NCI-H82 (cell line): Measurements from ENCODE around the gene USP5.

Source experiments
- DNase-seq: peaks from one replicate; lab custom pipeline; 2025; lab: John Stamatoyannopoulos, UW

Gene USP5

DNA sequence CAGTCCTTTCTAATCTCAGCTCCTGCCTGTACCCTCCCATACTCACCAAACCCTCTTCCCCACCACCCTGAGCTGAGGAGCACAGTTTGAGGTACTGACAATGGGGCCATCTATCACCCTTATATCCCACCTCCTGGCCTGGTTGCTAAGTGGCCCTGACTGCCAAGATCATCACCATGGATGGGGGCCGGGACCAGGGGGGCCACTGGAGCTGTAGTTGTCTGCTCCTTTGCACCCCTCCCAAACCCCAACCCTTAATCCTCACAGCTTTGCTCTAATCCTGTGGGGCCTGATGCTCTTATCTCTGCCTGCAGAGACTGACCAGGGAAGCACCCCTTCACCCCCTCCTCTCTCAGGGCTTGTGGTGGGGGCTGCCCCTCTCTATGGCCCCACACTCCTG lies 11.6 kb upstream of the USP5 start:
- DNase-seq = peak; percentile 100

GRCh38 chr12:6840761-6841515 lies 11.0 kb upstream of the USP5 start, which contains the start of gene GNB3:
Gene GNB3, plus strand, starts transcription at chr12:6840925. Its CDS starts 363 bp downstream, at chr12:6841288.
- peak; percentile 80 for DNase-seq

- DNase-seq = no peak
Measured at GRCh38 chr12:6842075-6842474, 9.9 kb upstream of the USP5 start.

DNA sequence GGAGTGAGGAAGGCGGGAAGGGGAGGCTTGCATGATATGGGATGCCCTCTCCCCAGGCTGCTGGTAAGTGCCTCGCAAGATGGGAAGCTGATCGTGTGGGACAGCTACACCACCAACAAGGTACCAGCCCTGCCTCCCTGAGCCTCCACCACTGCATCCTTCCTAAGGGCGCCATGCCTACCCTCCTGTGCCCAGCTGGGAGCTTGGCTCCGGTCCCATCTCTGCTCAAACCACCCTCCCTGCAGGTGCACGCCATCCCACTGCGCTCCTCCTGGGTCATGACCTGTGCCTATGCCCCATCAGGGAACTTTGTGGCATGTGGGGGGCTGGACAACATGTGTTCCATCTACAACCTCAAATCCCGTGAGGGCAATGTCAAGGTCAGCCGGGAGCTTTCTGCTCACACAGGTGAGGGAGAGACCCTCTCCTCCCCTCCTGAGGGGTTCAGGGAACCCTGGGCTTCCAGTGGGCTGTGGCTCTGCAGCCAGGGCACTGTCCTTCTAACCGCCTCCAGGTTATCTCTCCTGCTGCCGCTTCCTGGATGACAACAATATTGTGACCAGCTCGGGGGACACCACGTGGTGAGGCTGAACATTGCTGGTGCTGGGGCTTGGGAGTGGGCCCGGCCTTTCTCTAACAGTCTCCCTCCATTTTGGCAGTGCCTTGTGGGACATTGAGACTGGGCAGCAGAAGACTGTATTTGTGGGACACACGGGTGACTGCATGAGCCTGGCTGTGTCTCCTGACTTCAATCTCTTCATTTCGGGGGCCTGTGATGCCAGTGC lies 8.6 kb upstream of the USP5 start:
- peak; percentile 54 for DNase-seq

GRCh38 chr12:6845395-6845794 lies 6.6 kb upstream of the USP5 start:
- no peak for DNase-seq

- DNase-seq = peak; percentile 98
Measured at GRCh38 chr12:6846316-6846869, 5.6 kb upstream of the USP5 start.

DNA sequence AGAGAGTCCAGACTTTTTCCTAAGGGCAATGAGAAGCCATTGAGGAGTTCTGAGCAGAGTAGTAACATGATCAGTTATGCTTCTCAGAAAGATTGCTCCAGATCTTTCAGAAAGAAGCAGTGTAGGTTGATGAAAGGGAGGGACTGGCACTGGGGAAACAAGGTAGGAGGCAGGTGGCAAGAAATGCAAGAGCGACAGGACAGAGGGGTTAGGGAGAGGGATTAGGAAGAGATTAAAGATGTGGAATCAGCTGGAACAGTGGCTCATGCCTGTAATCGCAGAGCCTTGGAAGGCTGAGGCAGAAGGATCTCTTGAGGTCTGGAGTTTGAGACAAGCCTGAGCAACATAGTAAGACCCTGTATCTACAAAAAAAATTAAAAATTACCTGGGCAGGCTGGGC lies 4.3 kb upstream of the USP5 start:
- peak; percentile 95 for DNase-seq

DNA sequence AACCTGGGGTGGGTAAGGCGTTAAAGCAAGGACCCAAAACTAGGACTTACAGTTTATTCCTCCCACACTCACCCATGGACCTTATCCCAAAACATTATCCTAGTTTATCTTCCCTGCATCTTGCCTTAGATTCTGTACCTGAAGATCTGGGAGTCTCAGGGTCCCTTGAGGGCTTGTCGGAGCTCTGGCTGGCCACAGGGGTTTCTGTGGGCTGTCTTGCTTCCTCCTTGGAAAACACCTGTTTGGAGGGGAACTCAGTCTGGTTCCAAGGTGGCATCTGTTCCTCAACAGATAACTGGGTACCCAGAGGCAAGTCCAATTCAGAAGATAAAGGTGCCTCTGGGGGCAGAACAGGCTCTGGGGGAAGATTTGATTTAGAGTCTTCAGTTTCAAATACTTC lies 2.5 kb upstream of the USP5 start:
- DNase-seq = no peak

DNA sequence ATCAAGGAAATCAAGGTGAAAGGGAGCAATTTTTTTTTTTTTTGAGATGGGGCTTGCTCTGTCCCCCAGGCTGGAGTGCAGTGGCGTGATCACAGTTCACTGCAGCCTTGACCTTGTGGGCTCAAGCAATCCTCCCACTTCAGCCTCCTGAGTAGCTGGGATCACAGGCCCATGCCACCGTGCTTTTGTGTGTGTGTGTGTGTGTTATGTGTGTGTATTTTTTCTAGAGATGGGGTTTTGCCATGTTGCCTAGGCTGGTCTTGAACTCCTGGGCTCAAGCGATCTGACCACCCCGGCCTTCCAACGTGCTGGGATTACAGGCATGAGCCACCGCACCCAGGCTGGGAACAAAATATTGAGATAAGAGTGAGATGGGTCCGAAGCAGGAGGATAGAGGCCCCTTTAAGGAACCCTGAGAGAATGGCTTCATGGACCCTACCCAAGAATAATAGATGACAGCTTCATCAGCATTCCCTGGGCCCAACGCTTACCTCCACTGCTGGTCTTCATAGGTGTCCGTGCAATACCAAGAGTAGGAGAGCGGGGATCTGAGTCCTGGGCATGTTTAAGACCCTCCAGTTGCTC lies 1.9 kb upstream of the USP5 start:
- no peak for DNase-seq

GRCh38 chr12:6850796-6851152 lies 1.2 kb upstream of the USP5 start:
- no peak for DNase-seq

DNA sequence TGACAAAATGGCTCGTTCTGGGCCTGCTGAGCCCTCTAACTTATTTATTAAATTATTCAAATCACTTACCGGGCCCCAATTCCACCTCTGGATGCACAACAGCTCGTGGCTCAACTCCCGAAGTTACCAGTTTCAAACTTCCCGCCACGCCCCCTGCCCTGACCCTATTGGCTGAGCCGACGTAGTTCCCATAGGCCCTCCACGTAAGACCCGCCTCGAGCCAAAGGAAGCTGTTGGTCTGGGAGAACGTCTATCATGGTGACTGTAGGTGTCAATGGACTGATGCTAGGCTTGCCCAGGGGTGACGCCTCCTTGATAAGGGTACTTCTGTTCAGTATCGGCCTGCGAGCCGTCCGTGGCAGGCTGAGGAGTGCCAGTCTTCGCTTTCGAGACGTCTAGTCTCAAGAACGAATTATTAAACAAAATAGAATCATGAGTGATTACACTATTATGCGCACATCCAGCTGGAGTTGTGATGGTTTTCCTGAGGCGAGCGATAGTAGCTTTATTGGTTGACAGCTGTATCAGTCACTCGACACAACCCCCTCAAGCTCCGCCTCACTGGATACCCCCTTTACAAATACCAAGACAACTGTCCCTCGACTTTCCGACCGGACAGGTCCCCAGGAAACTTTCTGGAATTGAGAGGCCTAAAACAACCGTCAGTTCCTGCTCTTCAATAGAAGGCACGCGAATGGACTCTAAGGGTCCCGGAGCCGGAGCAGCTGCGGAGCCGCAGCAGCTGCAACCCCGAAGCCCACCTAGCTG lies 613 bp upstream of the USP5 start, which contains the start of gene CDCA3:
TSS of gene CDCA3 (minus strand) at position 134 of the 768 bp plus-strand sequence. CDS start 334 bp downstream, outside the sequence.
- peak; percentile 100 for DNase-seq

DNA sequence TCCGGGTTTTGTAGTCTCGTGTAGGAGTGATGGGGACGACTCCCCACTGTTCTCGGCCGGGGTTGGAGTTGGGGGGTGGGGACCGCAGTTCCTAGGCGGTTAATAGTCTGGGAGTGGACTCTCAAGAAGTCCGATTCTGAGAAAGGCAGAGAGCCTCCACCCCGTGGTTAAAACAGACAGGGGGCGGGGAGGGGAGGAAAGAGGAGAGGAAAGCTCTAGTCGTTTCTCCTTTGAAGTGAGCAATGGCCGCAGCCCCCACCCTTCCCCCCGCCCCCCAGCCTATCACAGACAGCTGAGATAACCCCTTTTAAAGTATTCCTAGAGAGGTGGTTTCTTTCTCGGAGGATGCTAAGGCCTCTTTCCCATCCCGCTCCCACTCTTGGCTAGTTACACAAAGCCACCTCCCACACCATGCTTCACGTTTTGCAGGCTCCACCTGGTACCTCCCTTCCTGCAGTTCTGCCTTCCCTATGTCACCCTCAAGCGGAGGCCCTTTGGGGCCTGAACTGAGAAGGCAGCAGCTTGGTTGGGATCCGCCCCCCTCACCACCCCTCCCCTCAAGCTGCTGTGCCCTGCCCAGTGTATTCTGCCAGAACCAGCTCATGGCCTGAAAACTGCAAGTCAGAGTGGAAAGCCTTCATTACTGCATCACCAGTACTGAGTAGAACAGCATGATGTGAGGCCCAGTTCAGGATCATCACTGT lies 853 bp downstream of the USP5 start:
- DNase-seq = peak; percentile 76

DNA sequence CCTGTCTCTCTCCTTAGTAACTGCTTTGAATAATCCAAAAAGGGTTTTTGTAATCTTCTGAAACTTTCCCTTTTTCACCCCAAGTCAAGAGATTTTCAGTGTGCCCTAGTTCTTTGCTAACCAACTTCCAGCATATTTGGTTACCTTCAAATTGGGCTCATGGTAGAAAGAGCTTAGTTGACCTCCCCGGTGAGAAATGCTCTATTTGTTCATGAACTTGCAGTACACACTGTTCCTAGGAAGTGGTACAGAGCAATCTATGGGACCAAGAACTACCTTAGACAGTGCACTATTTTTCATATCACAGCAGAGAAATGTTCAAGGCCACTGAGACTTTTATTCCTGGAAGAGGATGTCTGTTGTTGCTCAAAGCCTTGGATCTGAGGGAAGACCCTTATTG lies 1.7 kb downstream of the USP5 start:
- no peak for DNase-seq

DNA sequence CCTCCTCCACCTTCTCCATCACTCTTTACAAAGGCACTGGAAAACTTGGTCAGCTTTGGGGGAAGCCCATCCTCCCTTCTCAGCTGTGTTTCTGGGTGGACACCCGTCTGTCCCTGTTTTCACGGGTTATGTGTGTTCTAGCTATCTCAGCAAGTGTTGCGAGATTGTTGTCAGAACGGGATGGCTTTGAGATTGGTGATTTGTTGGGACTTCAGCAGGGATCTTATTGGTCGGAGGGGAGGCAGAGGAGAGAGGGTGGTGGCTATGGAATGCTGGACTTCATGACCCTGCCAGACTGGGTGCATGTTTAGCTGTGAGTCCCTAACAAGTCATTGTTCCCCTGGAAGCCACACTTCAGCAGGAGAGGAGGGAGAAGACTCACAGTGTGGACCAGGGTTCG lies 2.1 kb downstream of the USP5 start:
- no peak for DNase-seq

DNA sequence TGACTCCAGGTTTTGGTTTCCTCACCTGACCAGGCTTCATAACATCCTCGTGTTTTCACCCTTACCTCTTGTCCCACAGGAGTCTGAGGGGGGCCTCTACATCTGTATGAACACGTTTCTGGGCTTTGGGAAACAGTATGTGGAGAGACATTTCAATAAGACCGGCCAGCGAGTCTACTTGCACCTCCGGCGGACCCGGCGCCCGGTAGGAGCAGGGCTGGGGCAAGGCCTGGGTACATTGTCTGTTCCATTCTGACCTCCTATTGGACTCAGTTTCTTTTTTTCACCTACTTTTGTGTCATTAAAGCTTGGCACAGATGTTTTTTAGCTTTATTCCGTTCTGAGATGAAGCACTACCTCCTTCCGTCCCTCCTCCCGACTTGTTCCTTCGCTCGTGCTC lies 3.4 kb downstream of the USP5 start:
- no peak for DNase-seq

DNA sequence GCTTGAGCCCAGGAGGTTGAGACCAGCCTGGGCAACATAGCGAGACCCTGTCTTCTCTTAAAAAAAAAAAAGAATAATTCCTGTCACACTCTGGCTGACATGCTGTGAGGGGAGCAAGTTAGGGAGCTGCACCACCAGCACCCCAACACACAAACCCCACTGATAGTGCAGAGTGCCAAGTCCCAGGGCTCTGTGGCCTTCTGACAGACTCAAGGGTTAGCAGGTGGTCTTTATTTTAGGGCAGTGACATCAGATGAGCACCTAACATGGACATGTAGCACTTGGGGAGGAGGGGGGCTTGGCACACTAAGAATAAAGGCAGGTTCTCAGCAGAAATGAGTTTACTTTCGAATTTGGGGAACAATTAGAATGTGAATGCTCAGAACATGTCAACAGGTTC lies 6.8 kb downstream of the USP5 start:
- no peak for DNase-seq

- DNase-seq = no peak
Measured at GRCh38 chr12:6860116-6860515, 8.2 kb downstream of the USP5 start.

- DNase-seq = no peak
Measured at GRCh38 chr12:6860942-6861341, 9.0 kb downstream of the USP5 start.

GRCh38 chr12:6861391-6861790 lies 9.4 kb downstream of the USP5 start:
- no peak for DNase-seq

GRCh38 chr12:6863033-6863432 lies 11.1 kb downstream of the USP5 start:
- DNase-seq = no peak

DNA sequence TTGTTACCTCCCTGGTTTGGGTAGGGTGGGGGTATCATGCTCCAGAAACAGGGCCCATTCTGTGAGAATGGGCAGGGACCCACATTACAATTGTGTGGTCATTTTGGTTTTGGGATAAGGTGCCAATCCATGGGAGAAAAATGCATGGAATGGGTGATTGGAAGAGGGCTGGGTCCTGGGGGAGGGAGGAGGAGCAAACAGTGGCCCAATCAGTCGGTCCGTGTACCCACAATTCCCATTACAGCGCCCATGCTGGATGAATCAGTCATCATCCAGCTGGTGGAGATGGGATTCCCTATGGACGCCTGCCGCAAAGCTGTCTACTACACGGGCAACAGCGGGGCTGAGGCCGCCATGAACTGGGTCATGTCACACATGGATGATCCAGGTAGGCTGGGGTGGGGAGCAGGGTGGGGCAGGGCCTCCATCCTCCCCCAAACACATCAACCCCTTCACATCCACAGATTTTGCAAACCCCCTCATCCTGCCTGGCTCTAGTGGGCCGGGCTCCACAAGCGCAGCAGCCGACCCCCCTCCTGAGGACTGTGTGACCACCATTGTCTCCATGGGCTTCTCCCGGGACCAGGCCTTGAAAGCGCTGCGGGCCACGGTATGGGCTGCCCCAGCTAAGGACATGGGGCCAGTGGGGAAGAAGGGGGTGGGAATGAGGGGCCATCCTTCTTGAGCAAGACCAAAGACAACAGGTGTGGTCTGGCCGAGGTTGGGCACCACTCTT lies 11.8 kb downstream of the USP5 start:
- no peak for DNase-seq
